Measurements from ENCODE around the gene CLDN14.

Gene CLDN14

GRCh38 chr21:36479415-36480402 lies at the start of gene CLDN14:
CLDN14 (minus strand) TSS chr21:36480122; CDS start chr21:36461695, 18,427 bp downstream.
- DNase-seq: no peak

GRCh38 chr21:36528716-36529115 lies 48.8 kb upstream of the CLDN14 start:
- DNase-seq: no peak

GRCh38 chr21:36527317-36527716 lies 47.4 kb upstream of the CLDN14 start:
- no peak for DNase-seq

- DNase-seq: no peak
Measured at GRCh38 chr21:36526104-36526503, 46.2 kb upstream of the CLDN14 start.

GRCh38 chr21:36524477-36524876 lies 44.6 kb upstream of the CLDN14 start:
- no peak for DNase-seq

GRCh38 chr21:36522219-36522808 lies 42.4 kb upstream of the CLDN14 start:
- DNase-seq: no peak

GRCh38 chr21:36518883-36519492 lies 39.1 kb upstream of the CLDN14 start:
- no peak for DNase-seq

- no peak for DNase-seq
Measured at GRCh38 chr21:36517366-36518075, 37.6 kb upstream of the CLDN14 start.

GRCh38 chr21:36516281-36516680 lies 36.4 kb upstream of the CLDN14 start:
- no peak for DNase-seq

GRCh38 chr21:36513430-36513829 lies 33.5 kb upstream of the CLDN14 start:
- no peak for DNase-seq

- DNase-seq: no peak
Measured at GRCh38 chr21:36512971-36513370, 33.0 kb upstream of the CLDN14 start.

- no peak for DNase-seq
Measured at GRCh38 chr21:36511484-36512220, 31.7 kb upstream of the CLDN14 start.

GRCh38 chr21:36510911-36511310 lies 31.0 kb upstream of the CLDN14 start:
- DNase-seq: no peak

GRCh38 chr21:36509973-36510664 lies 30.2 kb upstream of the CLDN14 start:
- peak; percentile 28 for DNase-seq

GRCh38 chr21:36508948-36509347 lies 29.0 kb upstream of the CLDN14 start:
- DNase-seq: no peak

- no peak for DNase-seq
Measured at GRCh38 chr21:36507397-36508018, 27.6 kb upstream of the CLDN14 start.

- DNase-seq: no peak
Measured at GRCh38 chr21:36506482-36506881, 26.6 kb upstream of the CLDN14 start.

- DNase-seq: peak; percentile 87
Measured at GRCh38 chr21:36504067-36505058, 24.4 kb upstream of the CLDN14 start.

- no peak for DNase-seq
Measured at GRCh38 chr21:36502365-36502764, 22.4 kb upstream of the CLDN14 start.

GRCh38 chr21:36501589-36501892 lies 21.6 kb upstream of the CLDN14 start:
- DNase-seq: no peak

Measured in eye (tissue), 1 donor.